ENCODE results near the gene SNAP47. TPM values are rescaled to one million over a fixed set of nuclear protein-coding genes. Genes with fewer than 3 reads are reported as not detected.

SNAP47 gene
- total and polyA plus RNA-seq, 2 experiments from 2014 or later: 29.3 to 40.1 TPM

- peaks cover 8% of the 10 kb centered on the region; the same call in 1 of the 2 replicates for H4K20me1 ChIP-seq (ENCODE audit: insufficient read depth)
Measured at GRCh38 chr1:227749225-227749624, 14.0 kb downstream of the SNAP47 start.

GRCh38 chr1:227749916-227750710 lies 14.9 kb downstream of the SNAP47 start:
- Histone ChIP-seq H3K9me2 (ENCODE audit: insufficient read depth) (no peaks in the 10 kb centered on the region), H3F3A (ENCODE audit: insufficient read depth) (peaks cover 14% of the 10 kb centered on the region; the same call in 1 of the 2 replicates), H4K20me1 (ENCODE audit: insufficient read depth) (peaks cover 8% of the 10 kb centered on the region; the same call in 1 of the 2 replicates), H3K4me3 (no peak overlapping the region), H3K36me3 (ENCODE audit: low read depth) (no peaks in the 10 kb centered on the region), H3K9me3 (ENCODE audit: low read depth) (no peaks in the 10 kb centered on the region), H3K4me1 (ENCODE audit: insufficient read depth) (peaks cover 10% of the 10 kb centered on the region; the same call in 1 of the 2 replicates), H3K79me2 (ENCODE audit: insufficient read depth) (peaks cover 51% of the 10 kb centered on the region), H2AFZ (no peak overlapping the region), H3K4me2 (ENCODE audit: unreplicated experiment) (no peak overlapping the region), H3K27ac (no peak overlapping the region), H3K9ac (no peak overlapping the region), H3K27me3 (replicated peaks; ENCODE audit: insufficient read depth) (no peaks in the 10 kb centered on the region)
- in situ Hi-C loops (cut with MboI): no loop called here
- no peak for TF ChIP-seq EZH2phosphoT487 (IDR thresholded peaks at IDR 0.05; ENCODE audit: insufficient read depth, low read depth)
- no peak for TF ChIP-seq EZH2 (IDR thresholded peaks at IDR 0.05; ENCODE audit: insufficient read depth, poor library complexity, severe bottlenecking)
- 86 to 87% methylated on average over 19 of the region's 19 CpGs for WGBS, 2 experiments (ENCODE audit: low coverage in 1 of 2, low lambda C conversion rate in 2 of 2, missing lambda C conversion rate in 2 of 2)
- DNase-seq: no peak

More at GRCh38 chr1:227749225-227749624, 14.0 kb downstream of the SNAP47 start:
- in situ Hi-C loops (cut with MboI): no loop called here
- no peak overlapping the region for H2AFZ ChIP-seq
- DNase-seq: no peak
- TF ChIP-seq EZH2phosphoT487 (IDR thresholded peaks at IDR 0.05; ENCODE audit: insufficient read depth, low read depth) (no peak), EZH2 (IDR thresholded peaks at IDR 0.05; ENCODE audit: insufficient read depth, poor library complexity, severe bottlenecking) (no peak)
- H3K4me3 ChIP-seq: no peak overlapping the region
- peaks cover 59% of the 10 kb centered on the region for H3K79me2 ChIP-seq (ENCODE audit: insufficient read depth)
- 87 to 90% methylated on average over 7 of the region's 7 CpGs for WGBS, 2 experiments (ENCODE audit: low coverage in 1 of 2, low lambda C conversion rate in 2 of 2, missing lambda C conversion rate in 2 of 2)
- H3K9ac ChIP-seq: no peak overlapping the region
- no peaks in the 10 kb centered on the region for H3K27me3 ChIP-seq (replicated peaks; ENCODE audit: insufficient read depth)
- no peak overlapping the region for H3K4me2 ChIP-seq (ENCODE audit: unreplicated experiment)
- peaks cover 8% of the 10 kb centered on the region; the same call in 1 of the 2 replicates for H3F3A ChIP-seq (ENCODE audit: insufficient read depth)
- peaks cover 7% of the 10 kb centered on the region; the same call in 1 of the 2 replicates for H3K4me1 ChIP-seq (ENCODE audit: insufficient read depth)
- H3K9me2 ChIP-seq (ENCODE audit: insufficient read depth): no peaks in the 10 kb centered on the region
- H3K9me3 ChIP-seq (ENCODE audit: low read depth): no peaks in the 10 kb centered on the region
- H3K27ac ChIP-seq: no peak overlapping the region
- no peaks in the 10 kb centered on the region for H3K36me3 ChIP-seq (ENCODE audit: low read depth)

DNA sequence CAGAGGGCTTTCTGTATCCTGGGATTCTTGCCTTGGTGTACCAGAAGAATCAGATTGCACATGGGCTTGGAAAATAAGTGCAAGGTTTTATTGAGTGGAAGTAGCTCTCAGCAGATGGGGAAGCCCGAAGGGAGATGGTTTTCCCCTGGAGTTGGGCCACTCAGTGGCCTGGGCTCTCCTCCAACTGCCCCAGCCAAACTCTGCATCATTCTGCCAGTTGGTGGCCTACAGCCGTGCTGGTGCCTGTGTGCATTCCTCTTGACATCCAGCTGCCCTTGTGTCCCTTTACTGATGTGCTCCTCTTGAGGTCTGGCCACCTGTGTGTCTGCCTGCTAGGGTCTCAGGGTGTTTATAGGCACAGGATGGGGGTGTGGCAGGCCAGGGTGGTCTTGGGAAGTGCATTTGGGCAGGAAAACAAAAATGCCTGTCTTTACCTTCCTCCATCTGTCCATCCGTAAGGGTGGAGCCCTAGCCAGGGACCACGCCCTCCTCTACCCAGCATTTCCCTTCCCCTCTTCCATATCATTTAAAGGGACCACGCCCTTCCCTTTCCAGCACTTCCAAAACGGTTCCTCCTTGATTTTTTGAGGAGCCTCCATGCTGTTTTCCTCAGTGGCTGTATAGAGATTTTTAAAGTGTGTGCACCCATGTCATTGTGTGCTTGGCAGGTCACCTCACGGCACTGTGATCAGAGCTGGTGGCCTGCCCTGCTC lies 18.9 kb downstream of the SNAP47 start:
- TF ChIP-seq EZH2phosphoT487 (IDR thresholded peaks at IDR 0.05; ENCODE audit: insufficient read depth, low read depth) (no peak), EZH2 (IDR thresholded peaks at IDR 0.05; ENCODE audit: insufficient read depth, poor library complexity, severe bottlenecking) (no peak)
- H3K36me3 ChIP-seq (ENCODE audit: low read depth): no peaks in the 10 kb centered on the region
- peak; percentile 76 for DNase-seq
- no peak overlapping the region for H3K27ac ChIP-seq
- peaks cover 55% of the 10 kb centered on the region for H3K79me2 ChIP-seq (ENCODE audit: insufficient read depth)
- no peak overlapping the region for H3K4me3 ChIP-seq
- H3K9me3 ChIP-seq (ENCODE audit: low read depth): no peaks in the 10 kb centered on the region
- H3K27me3 ChIP-seq (replicated peaks; ENCODE audit: insufficient read depth): no peaks in the 10 kb centered on the region
- H4K20me1 ChIP-seq (ENCODE audit: insufficient read depth): peaks cover 8% of the 10 kb centered on the region; the same call in 1 of the 2 replicates
- in situ Hi-C loops (cut with MboI): no loop called here
- H3F3A ChIP-seq (ENCODE audit: insufficient read depth): peaks cover 21% of the 10 kb centered on the region
- H3K9ac ChIP-seq: no peak overlapping the region
- H2AFZ ChIP-seq: no peak overlapping the region
- no peaks in the 10 kb centered on the region for H3K9me2 ChIP-seq (ENCODE audit: insufficient read depth)
- H3K4me1 ChIP-seq (ENCODE audit: insufficient read depth): peaks cover 21% of the 10 kb centered on the region
- no peak overlapping the region for H3K4me2 ChIP-seq (ENCODE audit: unreplicated experiment)
- WGBS, 2 experiments (ENCODE audit: low coverage in 1 of 2, low lambda C conversion rate in 2 of 2, missing lambda C conversion rate in 2 of 2): 47 to 48% methylated on average over 7 of the region's 7 CpGs

DNA sequence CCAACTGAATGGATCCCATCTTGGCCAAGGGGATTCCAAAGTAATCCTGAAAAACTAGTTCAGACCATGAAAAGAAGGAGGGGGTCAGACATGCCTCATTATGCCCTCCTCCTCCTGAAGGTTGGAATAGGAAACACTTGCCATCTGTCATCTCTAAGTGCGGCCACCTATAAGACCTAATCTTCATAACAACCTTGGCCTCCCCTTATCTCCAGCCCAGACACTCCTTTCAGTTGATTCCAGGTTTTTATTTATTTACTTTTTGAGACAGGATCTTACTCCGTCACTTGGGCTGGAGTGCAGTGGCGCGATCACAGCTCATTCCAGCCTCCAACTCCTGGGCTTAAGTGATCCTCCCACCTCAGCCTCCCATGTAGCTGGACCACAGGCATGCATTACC lies 19.7 kb downstream of the SNAP47 start:
- no peak for DNase-seq
- H3K9me3 ChIP-seq (ENCODE audit: low read depth): no peaks in the 10 kb centered on the region
- 99% methylated on average over 4 of the region's 4 CpGs for WGBS, 2 experiments (ENCODE audit: low coverage in 1 of 2, low lambda C conversion rate in 2 of 2, missing lambda C conversion rate in 2 of 2)
- H4K20me1 ChIP-seq (ENCODE audit: insufficient read depth): peaks cover 8% of the 10 kb centered on the region; the same call in 1 of the 2 replicates
- TF ChIP-seq EZH2 (IDR thresholded peaks at IDR 0.05; ENCODE audit: insufficient read depth, poor library complexity, severe bottlenecking) (no peak), EZH2phosphoT487 (IDR thresholded peaks at IDR 0.05; ENCODE audit: insufficient read depth, low read depth) (no peak)
- no peak overlapping the region for H2AFZ ChIP-seq
- peaks cover 26% of the 10 kb centered on the region for H3F3A ChIP-seq (ENCODE audit: insufficient read depth)
- peaks cover 47% of the 10 kb centered on the region for H3K79me2 ChIP-seq (ENCODE audit: insufficient read depth)
- H3K4me3 ChIP-seq: no peak overlapping the region
- H3K36me3 ChIP-seq (ENCODE audit: low read depth): no peaks in the 10 kb centered on the region
- no peak overlapping the region for H3K4me2 ChIP-seq (ENCODE audit: unreplicated experiment)
- H3K9ac ChIP-seq: no peak overlapping the region
- no peaks in the 10 kb centered on the region for H3K27me3 ChIP-seq (replicated peaks; ENCODE audit: insufficient read depth)
- in situ Hi-C loops (cut with MboI): no loop called here
- H3K9me2 ChIP-seq (ENCODE audit: insufficient read depth): no peaks in the 10 kb centered on the region
- H3K27ac ChIP-seq: no peak overlapping the region
- peaks cover 28% of the 10 kb centered on the region for H3K4me1 ChIP-seq (ENCODE audit: insufficient read depth)

All from GM23248 (cell line).